Neural cell (in vitro differentiated cells): ENCODE results near the gene MAEA. TPM values are rescaled to one million over a fixed set of nuclear protein-coding genes. Genes with fewer than 3 reads are reported as not detected.

Experiments used
- H2AFZ ChIP-seq: fragments of 200-600, 300-800 bp; sonication (generic), shearing (Covaris generic); 2 replicates; pipeline ENCODE4 v1.6.0; 2014; ENCODE audit warnings: low read depth, mild to moderate bottlenecking, antibody characterized with exemption, low read length, moderate library complexity
- H3F3A ChIP-seq: fragments of 200-600 bp; shearing (Covaris generic); 2 replicates; pipeline ENCODE4 v1.6.1; 2016; ENCODE audit warnings: mild to moderate bottlenecking, moderate library complexity, mixed read lengths, antibody characterized with exemption, low read length; ENCODE audit not compliant: insufficient read depth, poor library complexity, severe bottlenecking
- H3K27ac ChIP-seq: fragments of 200-600, 300-800 bp; sonication (generic), shearing (Covaris generic); 2 replicates; pipeline ENCODE4 v1.5.1; 2014; ENCODE audit warnings: mild to moderate bottlenecking, low read length, moderate library complexity
- H3K27me3 ChIP-seq: fragments of 300-800, 200-600 bp; sonication (generic), shearing (Covaris generic); 2 replicates; pipeline ENCODE4 v1.6.0; 2014; ENCODE audit warnings: mild to moderate bottlenecking, low read depth, low read length, moderate library complexity; ENCODE audit not compliant: insufficient read depth
- H3K36me3 ChIP-seq: fragments of 300-800, 200-600 bp; sonication (generic), shearing (Covaris generic); 2 replicates; pipeline ENCODE4 v1.5.1; 2014; ENCODE audit warnings: mild to moderate bottlenecking, antibody characterized with exemption, low read length, moderate library complexity; ENCODE audit not compliant: insufficient read depth
- H3K4me2 ChIP-seq: fragments of 300-800, 200-600 bp; sonication (generic), shearing (Covaris generic); 2 replicates; pipeline ENCODE4 v1.6.0; 2014; ENCODE audit warnings: mild to moderate bottlenecking, low read length
- H3K4me3 ChIP-seq: fragments of 300-800, 200-600 bp; sonication (generic), shearing (Covaris generic); 2 replicates; pipeline ENCODE4 v1.5.1; 2014; ENCODE audit warnings: mild to moderate bottlenecking, low read length, moderate library complexity
- H3K79me2 ChIP-seq: fragments of 200-600 bp; shearing (Covaris generic); replicated peaks from 2 replicates; pipeline ENCODE4 v1.6.0; 2014; ENCODE audit warnings: mild to moderate bottlenecking, low read length, moderate library complexity; ENCODE audit not compliant: insufficient read depth
- H3K9ac ChIP-seq: fragments of 300-800, 200-600 bp; sonication (generic), shearing (Covaris generic); 2 replicates; pipeline ENCODE4 v1.6.1; 2016; ENCODE audit warnings: mild to moderate bottlenecking, low read length, mixed read lengths
- H3K9me2 ChIP-seq: fragments of 200-600 bp; shearing (Covaris generic); 2 replicates; pipeline ENCODE4 v1.6.1; 2016; ENCODE audit warnings: mild to moderate bottlenecking, low read length, mixed read lengths; ENCODE audit not compliant: insufficient read depth
- H3K9me3 ChIP-seq: fragments of 200-600, 300-800 bp; sonication (generic), shearing (Covaris generic); 2 replicates; pipeline ENCODE4 v1.6.1; 2016; ENCODE audit warnings: mild to moderate bottlenecking, mixed run types, low read length, moderate library complexity, mixed read lengths
- H4K20me1 ChIP-seq: fragments of 200-600 bp; shearing (Covaris generic); 2 replicates; pipeline ENCODE4 v1.6.1; 2016; ENCODE audit warnings: mild to moderate bottlenecking, mixed run types; ENCODE audit not compliant: insufficient read depth
- EP300 ChIP-seq: fragments of 450-650 bp; conservative IDR thresholded peaks from 2 replicates; pipeline ENCODE4 v1.6.1; 2014; ENCODE audit warnings: antibody characterized with exemption, mild to moderate bottlenecking, moderate library complexity; ENCODE audit not compliant: poor library complexity, severe bottlenecking
- EZH2 ChIP-seq: fragments of 200-600, 300-800 bp; shearing (Covaris generic), sonication (generic); IDR thresholded peaks from 2 replicates; pipeline ENCODE4 v1.6.1; 2014; ENCODE audit warnings: antibody characterized with exemption, low read length, borderline replicate concordance, mild to moderate bottlenecking; ENCODE audit not compliant: insufficient read depth, poor library complexity, severe bottlenecking
- MXI1 ChIP-seq: fragments of 450-650 bp; conservative IDR thresholded peaks from 2 replicates; pipeline ENCODE4 v1.6.1; 2014; ENCODE audit warnings: antibody characterized with exemption, mild to moderate bottlenecking; ENCODE audit not compliant: poor library complexity, severe bottlenecking
- POLR2AphosphoS5 ChIP-seq: IDR thresholded peaks from 2 replicates; pipeline ENCODE4 v1.6.1; 2012
- RAD21 ChIP-seq: fragments of 450-650 bp; conservative IDR thresholded peaks from 2 replicates; pipeline ENCODE4 v1.6.1; 2014; ENCODE audit warnings: antibody characterized with exemption, mild to moderate bottlenecking, moderate library complexity
- SMC3 ChIP-seq: fragments of 450-650 bp; conservative IDR thresholded peaks from 2 replicates; pipeline ENCODE4 v1.6.1; 2014; ENCODE audit warnings: antibody characterized with exemption, mild to moderate bottlenecking, moderate library complexity; ENCODE audit not compliant: poor library complexity
- TAF1 ChIP-seq: IDR thresholded peaks from 2 replicates; pipeline ENCODE4 v1.6.1; 2012; ENCODE audit warnings: low read depth
- polyA plus RNA-seq: library from polyadenylated mRNA; depleted of rRNA; stranded (reverse); fragments of >200 nt; gene quantifications from 2 replicates; pipeline ENCODE4 v1.2.3, GENCODE V29; 2014
- TF ChIP-seq, protein P1 (sequence below): IDR thresholded peaks from 2 replicates; pipeline ENCODE4 v1.6.1; 2012; ENCODE audit warnings: borderline replicate concordance
- TF ChIP-seq, protein P2 (sequence below): fragments of 450-650 bp; IDR thresholded peaks from 2 replicates; pipeline ENCODE4 v1.5.1; 2014; ENCODE audit warnings: antibody characterized with exemption, mild to moderate bottlenecking, moderate library complexity; ENCODE audit not compliant: poor library complexity, severe bottlenecking

The MAEA gene
- polyA plus RNA-seq, 1 donor from 2014 or later: 106 TPM

DNA sequence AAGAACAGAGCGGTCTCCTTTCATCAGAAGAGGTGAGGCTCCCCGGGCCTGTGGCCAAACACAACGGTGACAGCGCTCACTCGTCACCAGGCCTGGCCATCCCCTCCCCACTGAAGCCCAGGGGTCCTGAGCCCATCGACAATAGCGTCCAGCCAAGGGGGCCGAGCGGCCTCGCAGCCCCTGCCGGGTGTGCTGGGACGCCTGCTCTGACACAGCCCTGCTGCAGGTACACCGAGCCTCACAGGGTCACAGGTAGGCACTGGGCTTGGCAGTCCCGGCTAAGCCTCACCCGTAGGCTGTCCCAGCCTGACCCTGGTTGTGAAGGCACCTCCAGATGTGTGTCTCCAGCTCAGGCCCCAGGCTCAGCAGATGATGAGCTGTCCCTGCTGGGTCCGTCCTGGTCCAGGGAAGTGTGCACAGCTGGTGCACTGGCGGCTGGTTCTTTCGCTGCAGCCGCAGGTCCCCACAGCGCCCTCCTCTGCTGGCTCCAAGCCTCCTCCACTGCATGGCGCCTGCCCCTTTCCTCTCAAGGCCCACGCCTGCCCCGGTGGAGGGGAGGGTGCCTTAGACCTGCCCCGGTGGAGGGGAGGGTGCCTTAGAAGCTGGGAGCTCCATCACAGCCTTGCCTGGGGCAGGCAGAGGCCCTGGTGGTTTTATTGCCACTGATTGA is 78.9 kb downstream of the MAEA start:
- H4K20me1 ChIP-seq: no peaks in the 10 kb centered on the region
- H3K79me2 ChIP-seq: no peaks in the 10 kb centered on the region
- TF ChIP-seq RAD21 (no peak), SMC3 (no peak)
- TF ChIP-seq, protein P1, sequence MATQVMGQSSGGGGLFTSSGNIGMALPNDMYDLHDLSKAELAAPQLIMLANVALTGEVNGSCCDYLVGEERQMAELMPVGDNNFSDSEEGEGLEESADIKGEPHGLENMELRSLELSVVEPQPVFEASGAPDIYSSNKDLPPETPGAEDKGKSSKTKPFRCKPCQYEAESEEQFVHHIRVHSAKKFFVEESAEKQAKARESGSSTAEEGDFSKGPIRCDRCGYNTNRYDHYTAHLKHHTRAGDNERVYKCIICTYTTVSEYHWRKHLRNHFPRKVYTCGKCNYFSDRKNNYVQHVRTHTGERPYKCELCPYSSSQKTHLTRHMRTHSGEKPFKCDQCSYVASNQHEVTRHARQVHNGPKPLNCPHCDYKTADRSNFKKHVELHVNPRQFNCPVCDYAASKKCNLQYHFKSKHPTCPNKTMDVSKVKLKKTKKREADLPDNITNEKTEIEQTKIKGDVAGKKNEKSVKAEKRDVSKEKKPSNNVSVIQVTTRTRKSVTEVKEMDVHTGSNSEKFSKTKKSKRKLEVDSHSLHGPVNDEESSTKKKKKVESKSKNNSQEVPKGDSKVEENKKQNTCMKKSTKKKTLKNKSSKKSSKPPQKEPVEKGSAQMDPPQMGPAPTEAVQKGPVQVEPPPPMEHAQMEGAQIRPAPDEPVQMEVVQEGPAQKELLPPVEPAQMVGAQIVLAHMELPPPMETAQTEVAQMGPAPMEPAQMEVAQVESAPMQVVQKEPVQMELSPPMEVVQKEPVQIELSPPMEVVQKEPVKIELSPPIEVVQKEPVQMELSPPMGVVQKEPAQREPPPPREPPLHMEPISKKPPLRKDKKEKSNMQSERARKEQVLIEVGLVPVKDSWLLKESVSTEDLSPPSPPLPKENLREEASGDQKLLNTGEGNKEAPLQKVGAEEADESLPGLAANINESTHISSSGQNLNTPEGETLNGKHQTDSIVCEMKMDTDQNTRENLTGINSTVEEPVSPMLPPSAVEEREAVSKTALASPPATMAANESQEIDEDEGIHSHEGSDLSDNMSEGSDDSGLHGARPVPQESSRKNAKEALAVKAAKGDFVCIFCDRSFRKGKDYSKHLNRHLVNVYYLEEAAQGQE: no peak
- no peak overlapping the region for H3K9ac ChIP-seq
- H3F3A ChIP-seq: no peaks in the 10 kb centered on the region
- H3K27ac ChIP-seq: no peak overlapping the region
- no peak overlapping the region for H2AFZ ChIP-seq
- H3K9me2 ChIP-seq: no peaks in the 10 kb centered on the region
- H3K9me3 ChIP-seq: no peaks in the 10 kb centered on the region
- H3K36me3 ChIP-seq: no peaks in the 10 kb centered on the region
- H3K27me3 ChIP-seq: no peaks in the 10 kb centered on the region
- no peak overlapping the region for H3K4me3 ChIP-seq
- no peak overlapping the region for H3K4me2 ChIP-seq

DNA sequence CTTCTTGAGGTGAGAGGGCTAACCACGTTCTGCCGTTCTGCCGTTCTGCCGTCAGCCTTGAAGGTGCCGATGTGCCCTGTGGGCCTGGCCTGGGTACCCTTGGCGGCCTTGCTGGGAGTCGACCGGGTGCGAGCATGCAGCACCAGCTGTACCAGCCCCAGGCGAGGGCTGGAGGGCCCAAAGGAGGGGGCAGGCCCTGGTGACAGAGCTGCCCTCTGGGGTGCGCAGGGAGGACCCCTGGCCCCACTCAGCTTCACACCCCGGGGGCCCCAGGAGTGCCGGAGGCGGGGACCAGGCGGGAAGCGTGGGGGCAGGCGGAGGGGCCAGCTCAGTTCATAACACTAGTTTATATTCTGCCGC is 79.4 kb downstream of the MAEA start:
- TF ChIP-seq, protein P2, sequence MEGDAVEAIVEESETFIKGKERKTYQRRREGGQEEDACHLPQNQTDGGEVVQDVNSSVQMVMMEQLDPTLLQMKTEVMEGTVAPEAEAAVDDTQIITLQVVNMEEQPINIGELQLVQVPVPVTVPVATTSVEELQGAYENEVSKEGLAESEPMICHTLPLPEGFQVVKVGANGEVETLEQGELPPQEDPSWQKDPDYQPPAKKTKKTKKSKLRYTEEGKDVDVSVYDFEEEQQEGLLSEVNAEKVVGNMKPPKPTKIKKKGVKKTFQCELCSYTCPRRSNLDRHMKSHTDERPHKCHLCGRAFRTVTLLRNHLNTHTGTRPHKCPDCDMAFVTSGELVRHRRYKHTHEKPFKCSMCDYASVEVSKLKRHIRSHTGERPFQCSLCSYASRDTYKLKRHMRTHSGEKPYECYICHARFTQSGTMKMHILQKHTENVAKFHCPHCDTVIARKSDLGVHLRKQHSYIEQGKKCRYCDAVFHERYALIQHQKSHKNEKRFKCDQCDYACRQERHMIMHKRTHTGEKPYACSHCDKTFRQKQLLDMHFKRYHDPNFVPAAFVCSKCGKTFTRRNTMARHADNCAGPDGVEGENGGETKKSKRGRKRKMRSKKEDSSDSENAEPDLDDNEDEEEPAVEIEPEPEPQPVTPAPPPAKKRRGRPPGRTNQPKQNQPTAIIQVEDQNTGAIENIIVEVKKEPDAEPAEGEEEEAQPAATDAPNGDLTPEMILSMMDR: no peak
- TF ChIP-seq EZH2: no peak
- no peak for TF ChIP-seq TAF1
- no peak for TF ChIP-seq RAD21
- TF ChIP-seq, protein P1: no peak
- no peak for TF ChIP-seq MXI1
- TF ChIP-seq SMC3: no peak
- TF ChIP-seq EP300: no peak
- TF ChIP-seq POLR2AphosphoS5: no peak
- Histone ChIP-seq H3K36me3 (no peaks in the 10 kb centered on the region), H3K9me2 (no peaks in the 10 kb centered on the region), H3K4me3 (no peak overlapping the region), H3K27me3 (no peaks in the 10 kb centered on the region), H3F3A (no peaks in the 10 kb centered on the region), H3K79me2 (no peaks in the 10 kb centered on the region), H3K27ac (no peak overlapping the region), H2AFZ (no peak overlapping the region), H3K9me3 (no peaks in the 10 kb centered on the region), H4K20me1 (no peaks in the 10 kb centered on the region), H3K9ac (no peak overlapping the region), H3K4me2 (no peak overlapping the region)
